Transverse colon (tissue), 4 donors: ENCODE results near the gene DOCK2.

Experiments
- EP300 ChIP-seq: sonication (generic); formaldehyde crosslinking; IDR thresholded peaks from one replicate; pipeline ENCODE4 v1.6.1; 2017; ENCODE audit warnings: antibody characterized with exemption, low read depth
- POLR2AphosphoS5 ChIP-seq, 3 donors: sonication (generic); formaldehyde crosslinking; IDR thresholded peaks; one replicate each; pipeline ENCODE4 v1.6.1; 2016; ENCODE audit warnings: antibody characterized with exemption in 3 of 3
- TF ChIP-seq, protein P1 (sequence below), 5 experiments: fragments of 200-600 bp in 3 of 5; fragments of 450-650 bp in 2 of 5; sonication (generic) in 3 of 5; IDR thresholded peaks; 1 replicate in 2 of 5; 2 replicates in 3 of 5; pipeline ENCODE4 v1.5.1; 2016 to 2017; ENCODE audit warnings: antibody characterized with exemption in 5 of 5, inconsistent platforms in 3 of 5, mild to moderate bottlenecking in 2 of 5, moderate library complexity in 1 of 5

DNA sequence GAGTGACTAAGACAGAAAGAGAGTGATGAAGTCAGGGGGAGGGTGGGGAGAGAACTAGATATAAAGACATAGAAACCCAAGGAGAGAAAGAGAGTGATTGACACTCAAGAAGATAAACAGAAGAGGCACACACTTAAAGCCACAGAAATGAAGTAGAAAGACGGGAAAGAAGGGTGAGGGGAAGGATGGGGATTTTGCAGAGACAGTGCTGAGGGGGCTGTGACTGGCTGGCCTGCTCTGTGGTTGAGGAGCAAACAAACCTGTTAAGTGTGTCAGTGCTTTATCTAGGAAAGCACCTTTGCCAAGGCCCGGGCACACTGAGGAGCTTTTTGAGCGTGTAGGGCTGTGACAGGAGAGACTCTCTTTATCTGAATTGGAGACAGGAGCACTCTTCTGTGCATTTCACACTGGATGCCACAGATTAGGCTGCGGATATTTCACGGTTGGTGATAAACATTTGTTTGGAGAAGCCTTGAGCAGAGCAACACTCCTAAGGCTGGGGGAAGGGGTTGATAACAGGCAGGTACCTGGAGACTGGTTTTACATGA, 109.1 kb downstream of the DOCK2 start:
- TF ChIP-seq, protein P1, sequence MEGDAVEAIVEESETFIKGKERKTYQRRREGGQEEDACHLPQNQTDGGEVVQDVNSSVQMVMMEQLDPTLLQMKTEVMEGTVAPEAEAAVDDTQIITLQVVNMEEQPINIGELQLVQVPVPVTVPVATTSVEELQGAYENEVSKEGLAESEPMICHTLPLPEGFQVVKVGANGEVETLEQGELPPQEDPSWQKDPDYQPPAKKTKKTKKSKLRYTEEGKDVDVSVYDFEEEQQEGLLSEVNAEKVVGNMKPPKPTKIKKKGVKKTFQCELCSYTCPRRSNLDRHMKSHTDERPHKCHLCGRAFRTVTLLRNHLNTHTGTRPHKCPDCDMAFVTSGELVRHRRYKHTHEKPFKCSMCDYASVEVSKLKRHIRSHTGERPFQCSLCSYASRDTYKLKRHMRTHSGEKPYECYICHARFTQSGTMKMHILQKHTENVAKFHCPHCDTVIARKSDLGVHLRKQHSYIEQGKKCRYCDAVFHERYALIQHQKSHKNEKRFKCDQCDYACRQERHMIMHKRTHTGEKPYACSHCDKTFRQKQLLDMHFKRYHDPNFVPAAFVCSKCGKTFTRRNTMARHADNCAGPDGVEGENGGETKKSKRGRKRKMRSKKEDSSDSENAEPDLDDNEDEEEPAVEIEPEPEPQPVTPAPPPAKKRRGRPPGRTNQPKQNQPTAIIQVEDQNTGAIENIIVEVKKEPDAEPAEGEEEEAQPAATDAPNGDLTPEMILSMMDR (IDR thresholded peaks at IDR 0.05) = no peak
- TF ChIP-seq POLR2AphosphoS5 (IDR thresholded peaks at IDR 0.05) (no peak), EP300 (no peak)
